AG09319 (cell line): ENCODE measurements around the gene C2CD4A.

Experiments used
- DNase-seq: peaks from one replicate; pipeline ENCODE4 v3.0.0-alpha.2; 2010; ENCODE audit warnings: low read depth; ENCODE audit errors: extremely low read depth
- TF ChIP-seq, protein P1 (sequence below): IDR thresholded peaks from 2 replicates; pipeline ENCODE4 v1.5.1; 2011; ENCODE audit warnings: low read depth, mild to moderate bottlenecking, inconsistent platforms, low read length, moderate library complexity

The C2CD4A gene

DNA sequence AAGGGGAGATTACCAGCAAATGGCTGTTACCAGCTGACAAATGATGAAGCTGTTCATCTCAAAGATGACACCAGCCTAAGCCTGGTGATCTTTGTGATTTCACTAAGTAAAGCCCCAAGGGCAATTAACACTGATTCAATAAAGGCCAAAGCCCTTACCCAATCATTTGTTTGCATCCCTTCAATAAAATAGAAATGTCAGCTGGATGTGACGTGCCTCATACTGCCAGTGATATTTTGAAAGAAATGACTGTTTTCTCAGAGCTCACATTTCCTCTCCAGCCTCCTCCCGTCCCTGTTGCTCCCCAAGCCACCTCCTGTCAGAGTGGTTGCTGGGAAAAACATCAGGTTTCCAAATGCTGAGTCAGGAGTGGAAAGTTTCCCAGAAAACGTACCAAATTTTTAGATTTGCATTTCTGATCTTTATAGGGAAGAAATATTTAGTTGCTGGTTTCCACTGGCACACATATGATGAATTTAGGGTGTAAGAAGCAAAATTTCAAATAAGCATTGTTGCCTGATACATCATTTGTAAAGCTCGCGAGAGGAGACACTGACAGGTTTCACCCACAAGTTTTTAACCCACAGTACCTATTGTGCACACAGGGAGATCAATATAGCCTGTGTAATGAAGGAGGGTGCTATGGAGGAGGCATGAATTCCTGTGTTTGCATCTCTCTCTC is 21.0 kb downstream of the C2CD4A start:
- no peak for DNase-seq

GRCh38 chr15:62088353-62088693 is 21.5 kb downstream of the C2CD4A start:
- DNase-seq, result no peak
- TF ChIP-seq, protein P1, sequence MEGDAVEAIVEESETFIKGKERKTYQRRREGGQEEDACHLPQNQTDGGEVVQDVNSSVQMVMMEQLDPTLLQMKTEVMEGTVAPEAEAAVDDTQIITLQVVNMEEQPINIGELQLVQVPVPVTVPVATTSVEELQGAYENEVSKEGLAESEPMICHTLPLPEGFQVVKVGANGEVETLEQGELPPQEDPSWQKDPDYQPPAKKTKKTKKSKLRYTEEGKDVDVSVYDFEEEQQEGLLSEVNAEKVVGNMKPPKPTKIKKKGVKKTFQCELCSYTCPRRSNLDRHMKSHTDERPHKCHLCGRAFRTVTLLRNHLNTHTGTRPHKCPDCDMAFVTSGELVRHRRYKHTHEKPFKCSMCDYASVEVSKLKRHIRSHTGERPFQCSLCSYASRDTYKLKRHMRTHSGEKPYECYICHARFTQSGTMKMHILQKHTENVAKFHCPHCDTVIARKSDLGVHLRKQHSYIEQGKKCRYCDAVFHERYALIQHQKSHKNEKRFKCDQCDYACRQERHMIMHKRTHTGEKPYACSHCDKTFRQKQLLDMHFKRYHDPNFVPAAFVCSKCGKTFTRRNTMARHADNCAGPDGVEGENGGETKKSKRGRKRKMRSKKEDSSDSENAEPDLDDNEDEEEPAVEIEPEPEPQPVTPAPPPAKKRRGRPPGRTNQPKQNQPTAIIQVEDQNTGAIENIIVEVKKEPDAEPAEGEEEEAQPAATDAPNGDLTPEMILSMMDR, result no peak

More for the DNA sequence above, 21.0 kb downstream of the C2CD4A start:
- TF ChIP-seq, protein P1, result no peak

- TF ChIP-seq, protein P1, result no peak
- DNase-seq, result no peak
Measured at GRCh38 chr15:62089616-62090015, 22.8 kb downstream of the C2CD4A start.

GRCh38 chr15:62090988-62091387 is 24.2 kb downstream of the C2CD4A start:
- no peak for DNase-seq
- TF ChIP-seq, protein P1, result no peak

DNA sequence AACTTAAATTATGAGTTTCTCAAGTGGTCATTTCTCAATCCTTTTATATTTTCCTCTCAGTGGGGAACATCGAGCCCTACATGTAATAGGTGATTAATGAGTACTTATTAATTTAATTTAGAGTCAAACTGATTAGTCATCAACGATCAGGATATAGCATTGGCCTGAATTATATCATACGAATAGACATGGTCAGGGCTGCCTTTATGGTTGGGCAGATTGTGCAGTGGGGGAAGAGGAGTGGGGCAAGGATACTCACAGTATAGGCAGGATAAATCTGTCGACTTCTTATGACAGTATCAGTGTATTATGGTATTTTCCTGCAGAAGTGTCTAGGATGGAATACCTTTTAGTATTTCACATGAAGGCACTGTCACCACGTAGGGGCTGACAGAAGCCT is 27.0 kb downstream of the C2CD4A start:
- DNase-seq, result no peak
- TF ChIP-seq, protein P1, result no peak

GRCh38 chr15:62094388-62094787 is 27.6 kb downstream of the C2CD4A start:
- no peak for DNase-seq
- TF ChIP-seq, protein P1, result no peak

- TF ChIP-seq, protein P1, result no peak
- no peak for DNase-seq
Measured at GRCh38 chr15:62099094-62099601, 32.4 kb downstream of the C2CD4A start.
